Breast epithelium (tissue), 4 donors: ENCODE measurements around the gene HOXA2. TPM values are rescaled to one million over a fixed set of nuclear protein-coding genes. Genes with fewer than 3 reads are reported as not detected.

ENCODE experiments used
- DNase-seq, 2 donors: peaks; one replicate each; pipeline ENCODE4 v3.0.0-alpha.2; 2019; ENCODE audit warnings: low spot score in 2 of 2
- H3K27ac ChIP-seq, 2 donors: fragments of 200-600 bp; sonication (generic) in 1 of 2; one replicate each; pipeline ENCODE4 v1.5.1; 2016 to 2019; ENCODE audit warnings: mild to moderate bottlenecking in 1 of 2
- H3K27me3 ChIP-seq, 2 donors: fragments of 200-600 bp; sonication (generic) in 1 of 2; one replicate each; pipeline versions ENCODE4 v1.5.1 to v1.6.0; 2017 to 2019; ENCODE audit warnings: control low read depth in 1 of 2, mild to moderate bottlenecking in 1 of 2
- H3K36me3 ChIP-seq: fragments of 200-600 bp; one replicate; pipeline ENCODE4 v1.5.1; 2019
- H3K4me1 ChIP-seq, 2 donors: fragments of 200-600 bp; sonication (generic); one replicate each; pipeline ENCODE4 v1.5.1; 2016 to 2019; ENCODE audit warnings: control low read depth in 1 of 2
- H3K4me3 ChIP-seq, 3 donors: fragments of 200-600 bp; sonication (generic); 1 replicate in 2 of 3; 2 replicates in 1 of 3; pipeline ENCODE4 v1.5.1; 2016 to 2019; ENCODE audit warnings: mild to moderate bottlenecking in 3 of 3, moderate library complexity in 2 of 3
- H3K9me3 ChIP-seq, 2 donors: fragments of 200-600 bp; sonication (generic) in 1 of 2; one replicate each; pipeline ENCODE4 v1.5.1; 2016 to 2019; ENCODE audit warnings: control low read depth in 1 of 2
- CTCF ChIP-seq, 3 donors: fragments of 450-650 bp; IDR thresholded peaks; one replicate each; pipeline ENCODE4 v1.5.1; 2016 to 2017; ENCODE audit warnings: antibody characterized with exemption in 3 of 3, mild to moderate bottlenecking in 3 of 3, moderate library complexity in 3 of 3
- POLR2A ChIP-seq: fragments of 450-650 bp; IDR thresholded peaks from one replicate; pipeline ENCODE4 v1.6.1; 2016; ENCODE audit warnings: antibody characterized with exemption, mild to moderate bottlenecking, moderate library complexity
- POLR2AphosphoS5 ChIP-seq, 3 donors: sonication (generic); formaldehyde crosslinking; IDR thresholded peaks; one replicate each; pipeline ENCODE4 v1.6.1; 2017; ENCODE audit warnings: antibody characterized with exemption in 3 of 3
- intact Hi-C: fragments of 100-400 bp; cut with DNase I; formaldehyde crosslinking; loops from one replicate; pipeline ENCODE4 v1.15.1; 2023; ENCODE audit warnings: low total_unique reads
- total RNA-seq, 3 donors: library from RNA; depleted of rRNA; stranded (reverse); fragments of >200 nt; gene quantifications; one replicate each; pipeline ENCODE4 v1.1.0, GENCODE V29; 2016

The HOXA2 gene
- total RNA-seq, 3 donors from 2014 or later: 0.80 to 5.4 (median 1.3) TPM

GRCh38 chr7:27079234-27079975, 23.1 kb downstream of the HOXA2 start:
- H3K9me3 ChIP-seq: no peaks in the 10 kb centered on the region
- H3K27me3 ChIP-seq: no peaks in the 10 kb centered on the region
- no peak for TF ChIP-seq POLR2AphosphoS5 (IDR thresholded peaks at IDR 0.05)
- TF ChIP-seq CTCF (IDR thresholded peaks at IDR 0.05): no peak
- TF ChIP-seq POLR2A: no peak
- H3K4me3 ChIP-seq: no peak overlapping the region
- no peaks in the 10 kb centered on the region for H3K36me3 ChIP-seq
- no peak for DNase-seq
- intact Hi-C loops: no loop called here
- H3K4me1 ChIP-seq: no peaks in the 10 kb centered on the region
- H3K27ac ChIP-seq: no peak overlapping the region

GRCh38 chr7:27078616-27079233, 23.8 kb downstream of the HOXA2 start:
- no peak overlapping the region for H3K27ac ChIP-seq
- no peak for TF ChIP-seq CTCF (IDR thresholded peaks at IDR 0.05)
- TF ChIP-seq POLR2A: no peak
- TF ChIP-seq POLR2AphosphoS5 (IDR thresholded peaks at IDR 0.05): no peak

GRCh38 chr7:27073076-27073475, 29.4 kb downstream of the HOXA2 start:
- intact Hi-C loops: no loop called here
- no peaks in the 10 kb centered on the region for H3K4me1 ChIP-seq
- no peak overlapping the region for H3K27ac ChIP-seq
- no peaks in the 10 kb centered on the region for H3K9me3 ChIP-seq
- TF ChIP-seq POLR2AphosphoS5 (IDR thresholded peaks at IDR 0.05) (no peak), POLR2A (no peak), CTCF (IDR thresholded peaks at IDR 0.05) (no peak)
- no peaks in the 10 kb centered on the region for H3K36me3 ChIP-seq
- no peak overlapping the region for H3K4me3 ChIP-seq
- DNase-seq: no peak
- H3K27me3 ChIP-seq: no peaks in the 10 kb centered on the region

More at GRCh38 chr7:27078616-27079233, 23.8 kb downstream of the HOXA2 start:
- no peak overlapping the region for H3K4me3 ChIP-seq
- H3K9me3 ChIP-seq: no peaks in the 10 kb centered on the region
- no peaks in the 10 kb centered on the region for H3K36me3 ChIP-seq
- H3K27me3 ChIP-seq: no peaks in the 10 kb centered on the region
- no peak for DNase-seq
- intact Hi-C loops: no loop called here
- no peaks in the 10 kb centered on the region for H3K4me1 ChIP-seq

- intact Hi-C loops: no loop called here
- Histone ChIP-seq H3K27ac (no peak overlapping the region), H3K36me3 (no peaks in the 10 kb centered on the region), H3K4me1 (no peaks in the 10 kb centered on the region), H3K4me3 (no peak overlapping the region), H3K27me3 (no peaks in the 10 kb centered on the region), H3K9me3 (no peaks in the 10 kb centered on the region)
- TF ChIP-seq CTCF (IDR thresholded peaks at IDR 0.05): no peak
- no peak for TF ChIP-seq POLR2A
- TF ChIP-seq POLR2AphosphoS5 (IDR thresholded peaks at IDR 0.05): no peak
- no peak for DNase-seq
These were observed 30.7 kb downstream of the HOXA2 start for GRCh38 chr7:27071622-27072390.

GRCh38 chr7:27068259-27068658, 34.2 kb downstream of the HOXA2 start:
- DNase-seq: no peak
- Histone ChIP-seq H3K4me3 (no peak overlapping the region), H3K9me3 (no peaks in the 10 kb centered on the region), H3K4me1 (no peaks in the 10 kb centered on the region), H3K27me3 (no peaks in the 10 kb centered on the region), H3K36me3 (no peaks in the 10 kb centered on the region), H3K27ac (no peak overlapping the region)
- intact Hi-C loops: no loop called here
- no peak for TF ChIP-seq POLR2A
- TF ChIP-seq CTCF (IDR thresholded peaks at IDR 0.05): no peak
- no peak for TF ChIP-seq POLR2AphosphoS5 (IDR thresholded peaks at IDR 0.05)
